Vagina (tissue), 2 donors: ENCODE measurements around the gene CSNK1D. TPM values are rescaled to one million over a fixed set of nuclear protein-coding genes. Genes with fewer than 3 reads are reported as not detected.

Experiments
- DNase-seq, 2 donors: peaks; one replicate each; pipeline ENCODE4 v3.0.0-alpha.2; 2017; ENCODE audit errors: extremely low spot score in 2 of 2
- H3K27ac ChIP-seq: fragments of 200-600 bp; sonication (generic); one replicate; pipeline ENCODE4 v1.5.1; 2019
- H3K27me3 ChIP-seq: fragments of 200-600 bp; sonication (generic); one replicate; pipeline ENCODE4 v1.5.1; 2019
- H3K36me3 ChIP-seq, 2 donors: fragments of 200-600 bp; sonication (generic); one replicate each; pipeline ENCODE4 v1.5.1; 2017 to 2019
- H3K4me1 ChIP-seq: fragments of 200-600 bp; sonication (generic); one replicate; pipeline ENCODE4 v1.5.1; 2019
- H3K4me3 ChIP-seq, 2 donors: fragments of 200-600 bp; sonication (generic); 1 replicate in 1 of 2; 2 replicates in 1 of 2; pipeline ENCODE4 v1.5.1; 2016 to 2019
- H3K9me3 ChIP-seq: fragments of 200-600 bp; sonication (generic); one replicate; pipeline ENCODE4 v1.5.1; 2019
- POLR2A ChIP-seq, 2 donors: fragments of 450-650 bp; IDR thresholded peaks; one replicate each; pipeline ENCODE4 v1.6.1; 2017; ENCODE audit warnings: antibody characterized with exemption in 2 of 2, mild to moderate bottlenecking in 2 of 2, moderate library complexity in 2 of 2
- POLR2AphosphoS5 ChIP-seq, 2 donors: sonication (generic); formaldehyde crosslinking; IDR thresholded peaks; one replicate each; pipeline ENCODE4 v1.9.0; 2017; ENCODE audit warnings: antibody characterized with exemption in 2 of 2, mild to moderate bottlenecking in 2 of 2, low read depth in 1 of 2; ENCODE audit not compliant: insufficient read depth in 1 of 2
- intact Hi-C: fragments of 100-400 bp; cut with DNase I; formaldehyde crosslinking; loops from one replicate; pipeline ENCODE4 v1.15.1; 2023
- total RNA-seq: library from RNA; depleted of rRNA; stranded (reverse); fragments of >200 nt; gene quantifications from one replicate; pipeline ENCODE4 v1.2.3, GENCODE V29; 2016
- TF ChIP-seq, protein P1 (sequence below), 3 experiments: fragments of 450-650 bp in 2 of 3; fragments of 200-600 bp in 1 of 3; sonication (generic) in 1 of 3; IDR thresholded peaks; one replicate each; pipeline ENCODE4 v1.5.1; 2017 to 2019; ENCODE audit warnings: antibody characterized with exemption in 3 of 3, mild to moderate bottlenecking in 2 of 3, moderate library complexity in 2 of 3

The CSNK1D gene
- total RNA-seq, 1 donor from 2014 or later = 67.8 TPM

DNA sequence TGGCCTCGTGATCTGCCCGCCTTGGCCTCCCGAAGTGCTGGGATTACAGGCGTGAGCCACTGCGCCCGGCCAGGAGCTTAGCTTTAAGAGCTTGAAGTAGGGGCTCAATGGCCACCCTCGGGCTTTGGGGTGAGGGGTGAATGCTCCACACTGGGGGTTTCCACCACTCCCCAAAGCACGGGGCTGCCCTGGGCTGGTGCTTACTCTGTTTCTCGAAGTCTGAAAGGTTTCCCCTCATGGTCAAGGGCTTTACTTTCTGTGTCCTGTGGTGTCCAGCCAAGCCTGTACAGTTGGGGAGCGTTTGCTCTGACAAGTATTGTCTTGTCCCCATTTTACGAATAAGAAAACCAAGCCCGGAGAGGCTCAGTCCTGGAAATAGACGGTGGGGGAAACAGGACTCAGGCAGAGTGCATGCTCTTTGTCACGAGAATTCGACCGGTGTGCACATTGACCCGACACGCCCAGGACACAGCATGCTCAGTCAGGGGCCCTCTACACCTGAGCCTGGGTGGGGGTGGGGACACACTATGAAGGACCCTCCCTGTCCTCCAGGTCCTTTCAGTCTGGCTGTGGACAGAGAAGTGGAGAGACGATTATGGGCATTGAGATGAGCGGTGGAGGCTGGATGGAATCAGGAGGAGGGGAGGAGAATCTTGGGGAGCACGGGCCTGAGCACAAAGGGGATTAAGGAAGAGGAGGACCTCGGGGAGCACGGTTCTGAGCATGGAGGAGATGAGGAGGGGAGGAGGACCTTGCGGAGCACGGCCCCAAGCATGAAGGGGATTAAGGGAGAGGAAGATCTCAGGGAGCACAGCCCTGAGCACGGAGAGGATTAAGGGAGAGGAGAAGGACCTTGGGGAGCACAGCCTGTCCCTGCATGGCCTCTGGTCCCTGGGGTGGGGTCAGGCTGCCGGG lies 36.4 kb upstream of the CSNK1D start:
- H3K27ac ChIP-seq = no peak overlapping the region
- H3K36me3 ChIP-seq = no peaks in the 10 kb centered on the region
- H3K27me3 ChIP-seq = no peaks in the 10 kb centered on the region
- intact Hi-C loops = no loop called here
- DNase-seq = no peak
- peaks cover under 1% of the 10 kb centered on the region for H3K4me1 ChIP-seq
- TF ChIP-seq POLR2A (IDR thresholded peaks at IDR 0.05) (no peak), POLR2AphosphoS5 (IDR thresholded peaks at IDR 0.05; ENCODE audit: insufficient read depth in 1 of 2, low read depth in 1 of 2) (no peak)
- TF ChIP-seq, protein P1, sequence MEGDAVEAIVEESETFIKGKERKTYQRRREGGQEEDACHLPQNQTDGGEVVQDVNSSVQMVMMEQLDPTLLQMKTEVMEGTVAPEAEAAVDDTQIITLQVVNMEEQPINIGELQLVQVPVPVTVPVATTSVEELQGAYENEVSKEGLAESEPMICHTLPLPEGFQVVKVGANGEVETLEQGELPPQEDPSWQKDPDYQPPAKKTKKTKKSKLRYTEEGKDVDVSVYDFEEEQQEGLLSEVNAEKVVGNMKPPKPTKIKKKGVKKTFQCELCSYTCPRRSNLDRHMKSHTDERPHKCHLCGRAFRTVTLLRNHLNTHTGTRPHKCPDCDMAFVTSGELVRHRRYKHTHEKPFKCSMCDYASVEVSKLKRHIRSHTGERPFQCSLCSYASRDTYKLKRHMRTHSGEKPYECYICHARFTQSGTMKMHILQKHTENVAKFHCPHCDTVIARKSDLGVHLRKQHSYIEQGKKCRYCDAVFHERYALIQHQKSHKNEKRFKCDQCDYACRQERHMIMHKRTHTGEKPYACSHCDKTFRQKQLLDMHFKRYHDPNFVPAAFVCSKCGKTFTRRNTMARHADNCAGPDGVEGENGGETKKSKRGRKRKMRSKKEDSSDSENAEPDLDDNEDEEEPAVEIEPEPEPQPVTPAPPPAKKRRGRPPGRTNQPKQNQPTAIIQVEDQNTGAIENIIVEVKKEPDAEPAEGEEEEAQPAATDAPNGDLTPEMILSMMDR (IDR thresholded peaks at IDR 0.05) = no peak
- H3K9me3 ChIP-seq = no peaks in the 10 kb centered on the region
- H3K4me3 ChIP-seq = no peak overlapping the region

DNA sequence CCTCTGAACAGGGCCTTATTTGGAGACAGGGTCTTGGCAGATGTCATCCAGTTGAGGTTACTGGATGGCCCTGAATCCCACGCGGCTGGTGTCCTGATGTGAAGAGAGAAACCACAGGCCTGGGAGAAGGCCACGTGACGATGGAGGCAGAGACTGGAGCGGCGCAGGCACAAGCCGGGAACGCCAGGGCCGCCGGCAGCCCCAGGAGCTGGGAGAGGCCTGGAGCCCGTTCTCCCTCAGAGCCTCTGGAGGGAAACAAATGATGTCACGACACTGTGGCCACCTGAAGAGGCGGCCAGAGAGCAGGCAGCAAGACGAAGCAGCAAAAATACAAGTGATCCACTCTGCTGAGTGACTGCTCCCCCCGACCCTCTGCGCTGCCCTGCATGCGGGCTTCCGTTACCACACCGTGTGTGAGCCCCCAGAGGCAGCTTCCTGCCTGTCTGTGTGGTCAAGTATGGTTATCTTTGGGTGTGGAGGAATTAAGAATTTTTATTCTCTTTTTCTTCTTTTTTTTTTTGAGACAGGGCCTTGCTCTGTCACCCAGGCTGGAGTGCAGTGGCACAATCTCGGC lies 32.3 kb upstream of the CSNK1D start:
- H3K27me3 ChIP-seq = no peaks in the 10 kb centered on the region
- H3K4me3 ChIP-seq = no peak overlapping the region
- intact Hi-C loops = no loop called here
- H3K4me1 ChIP-seq = peaks cover 12% of the 10 kb centered on the region
- DNase-seq = no peak
- TF ChIP-seq, protein P1 (IDR thresholded peaks at IDR 0.05) = no peak
- no peak for TF ChIP-seq POLR2AphosphoS5 (IDR thresholded peaks at IDR 0.05; ENCODE audit: insufficient read depth in 1 of 2, low read depth in 1 of 2)
- no peaks in the 10 kb centered on the region for H3K36me3 ChIP-seq
- H3K27ac ChIP-seq = no peak overlapping the region
- H3K9me3 ChIP-seq = no peaks in the 10 kb centered on the region

DNA sequence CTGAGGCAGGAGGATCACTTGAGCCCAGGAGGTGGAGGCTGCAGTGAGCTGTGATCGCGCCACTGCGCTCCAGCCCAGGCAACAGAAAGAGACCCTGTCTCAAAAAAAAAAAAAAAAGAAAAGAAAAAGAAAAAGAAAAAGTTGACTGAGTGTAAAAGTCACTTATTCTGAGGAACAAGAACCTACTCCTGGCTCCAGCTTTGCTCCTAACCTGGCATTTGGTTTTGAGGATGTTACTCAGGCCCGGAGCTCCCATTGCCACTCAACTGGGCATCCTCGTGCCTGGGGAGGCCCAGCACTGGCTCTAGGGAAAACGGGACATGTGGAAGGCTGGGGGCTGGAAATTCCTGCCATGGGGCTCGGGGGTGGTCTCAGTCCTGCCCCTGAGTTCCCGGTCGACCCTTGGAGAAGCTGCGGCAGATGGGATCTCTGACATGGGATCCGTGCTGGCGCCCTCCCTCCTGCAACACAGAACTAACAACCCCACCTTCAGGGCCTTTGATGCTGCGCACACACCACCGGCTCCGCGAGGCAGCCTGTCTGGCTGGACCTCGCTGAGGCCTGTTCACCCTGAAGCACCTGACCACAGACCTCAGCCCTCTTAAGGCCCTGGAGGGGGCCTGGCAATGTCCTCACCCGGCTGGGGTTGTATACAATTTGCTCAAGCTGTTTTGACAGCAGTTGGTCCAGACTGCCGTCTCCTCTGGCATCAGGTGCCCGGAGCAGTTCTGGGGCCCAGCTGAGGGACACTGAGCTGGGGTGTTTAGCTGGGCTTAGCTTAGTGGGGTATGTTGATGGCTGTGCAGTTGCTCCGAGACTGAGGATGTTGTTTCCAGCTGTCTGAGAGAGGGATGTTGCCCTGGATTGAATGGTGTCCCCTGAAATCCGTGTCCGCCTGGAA lies 31.6 kb upstream of the CSNK1D start:
- Histone ChIP-seq H3K4me1 (peaks cover 16% of the 10 kb centered on the region), H3K27ac (no peak overlapping the region), H3K9me3 (no peaks in the 10 kb centered on the region), H3K27me3 (no peaks in the 10 kb centered on the region), H3K36me3 (no peaks in the 10 kb centered on the region), H3K4me3 (no peak overlapping the region)
- intact Hi-C loops = no loop called here
- DNase-seq = no peak
- TF ChIP-seq POLR2AphosphoS5 (IDR thresholded peaks at IDR 0.05; ENCODE audit: insufficient read depth in 1 of 2, low read depth in 1 of 2) (no peak), POLR2A (IDR thresholded peaks at IDR 0.05) (no peak)
- TF ChIP-seq, protein P1 (IDR thresholded peaks at IDR 0.05) = no peak

DNA sequence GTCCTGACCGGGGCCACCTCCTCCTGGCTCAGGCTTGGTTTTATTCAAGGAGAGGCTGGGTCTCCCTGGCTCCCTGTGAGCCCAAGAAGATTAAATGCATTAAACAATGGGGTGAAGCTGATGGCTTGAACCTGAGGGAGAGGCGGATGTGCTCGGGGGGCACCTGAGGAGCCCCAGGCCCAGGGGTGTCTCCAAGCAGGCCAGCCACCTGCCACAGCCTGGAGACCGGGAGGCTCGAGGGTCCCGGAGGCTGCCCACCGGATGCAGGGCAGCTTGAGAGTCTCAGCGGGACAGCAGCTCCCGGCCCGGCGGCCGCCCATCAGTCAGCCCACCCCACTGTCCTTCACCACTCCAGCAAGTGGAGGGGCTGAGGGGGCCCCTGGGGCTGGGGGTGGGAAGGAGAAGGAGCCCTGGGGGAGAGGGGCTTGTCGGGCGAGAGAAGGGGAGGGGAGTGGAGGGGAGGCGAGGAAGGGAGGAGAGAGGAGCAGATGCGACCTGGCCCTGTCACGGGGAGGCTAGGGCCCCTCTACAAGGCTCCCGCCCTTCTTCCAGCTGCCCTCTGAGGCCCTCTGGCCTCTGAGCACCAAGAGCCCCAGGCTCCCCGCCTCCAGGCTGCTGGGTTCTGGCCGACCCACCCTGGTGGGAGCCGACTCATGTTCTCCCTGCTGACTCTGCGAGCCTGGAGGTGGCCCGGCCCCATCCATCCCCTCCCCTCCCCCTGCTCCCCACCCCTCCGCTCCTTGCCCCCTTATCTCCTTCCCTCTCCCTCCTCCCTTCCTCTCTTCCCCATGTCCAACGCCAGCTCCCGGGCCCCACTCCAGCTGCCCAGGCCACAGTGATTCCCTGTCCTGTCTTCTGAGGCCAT lies 30.7 kb upstream of the CSNK1D start:
- no peak overlapping the region for H3K27ac ChIP-seq
- no peaks in the 10 kb centered on the region for H3K27me3 ChIP-seq
- intact Hi-C loops = no loop called here

More for the DNA sequence above, 30.7 kb upstream of the CSNK1D start:
- H3K36me3 ChIP-seq = no peaks in the 10 kb centered on the region
- H3K4me1 ChIP-seq = peaks cover 18% of the 10 kb centered on the region
- H3K4me3 ChIP-seq = no peak overlapping the region
- TF ChIP-seq, protein P1 (IDR thresholded peaks at IDR 0.05) = no peak
- TF ChIP-seq POLR2A (IDR thresholded peaks at IDR 0.05) = no peak
- TF ChIP-seq POLR2AphosphoS5 (IDR thresholded peaks at IDR 0.05; ENCODE audit: insufficient read depth in 1 of 2, low read depth in 1 of 2) = no peak
- DNase-seq = no peak
- no peaks in the 10 kb centered on the region for H3K9me3 ChIP-seq
